ENCODE measurements around the gene TRMT1L. TPM values are rescaled to one million over a fixed set of nuclear protein-coding genes. Genes with fewer than 3 reads are reported as not detected.
A peak's percentile ranks its signal among the peaks of the same experiment; 100 is the strongest.

Gene TRMT1L
- total and polyA plus RNA-seq, 10 of the 15 experiments (the other 5 are each of a cell fraction or from before 2014, with no cell fraction given) = 3.5 to 35.2 (median 16.9) TPM

- TF ChIP-seq PAX5 (IDR thresholded peaks at IDR 0.05; ENCODE audit: borderline replicate concordance, low read depth, low read length) = no peak
- no peak for TF ChIP-seq SMARCA5 (IDR thresholded peaks at IDR 0.05)
- no peak for TF ChIP-seq TARDBP (IDR thresholded peaks at IDR 0.05; ENCODE audit: borderline replicate concordance)
- no peak for TF ChIP-seq ZSCAN29 (IDR thresholded peaks at IDR 0.05)
Measured at GRCh38 chr1:185077374-185077773, 79.4 kb downstream of the TRMT1L start (continued).

- intact Hi-C loops (cut with micrococcal nuclease; ENCODE audit: unreplicated experiment) = no loop called here
- TF ChIP-seq, protein P1, sequence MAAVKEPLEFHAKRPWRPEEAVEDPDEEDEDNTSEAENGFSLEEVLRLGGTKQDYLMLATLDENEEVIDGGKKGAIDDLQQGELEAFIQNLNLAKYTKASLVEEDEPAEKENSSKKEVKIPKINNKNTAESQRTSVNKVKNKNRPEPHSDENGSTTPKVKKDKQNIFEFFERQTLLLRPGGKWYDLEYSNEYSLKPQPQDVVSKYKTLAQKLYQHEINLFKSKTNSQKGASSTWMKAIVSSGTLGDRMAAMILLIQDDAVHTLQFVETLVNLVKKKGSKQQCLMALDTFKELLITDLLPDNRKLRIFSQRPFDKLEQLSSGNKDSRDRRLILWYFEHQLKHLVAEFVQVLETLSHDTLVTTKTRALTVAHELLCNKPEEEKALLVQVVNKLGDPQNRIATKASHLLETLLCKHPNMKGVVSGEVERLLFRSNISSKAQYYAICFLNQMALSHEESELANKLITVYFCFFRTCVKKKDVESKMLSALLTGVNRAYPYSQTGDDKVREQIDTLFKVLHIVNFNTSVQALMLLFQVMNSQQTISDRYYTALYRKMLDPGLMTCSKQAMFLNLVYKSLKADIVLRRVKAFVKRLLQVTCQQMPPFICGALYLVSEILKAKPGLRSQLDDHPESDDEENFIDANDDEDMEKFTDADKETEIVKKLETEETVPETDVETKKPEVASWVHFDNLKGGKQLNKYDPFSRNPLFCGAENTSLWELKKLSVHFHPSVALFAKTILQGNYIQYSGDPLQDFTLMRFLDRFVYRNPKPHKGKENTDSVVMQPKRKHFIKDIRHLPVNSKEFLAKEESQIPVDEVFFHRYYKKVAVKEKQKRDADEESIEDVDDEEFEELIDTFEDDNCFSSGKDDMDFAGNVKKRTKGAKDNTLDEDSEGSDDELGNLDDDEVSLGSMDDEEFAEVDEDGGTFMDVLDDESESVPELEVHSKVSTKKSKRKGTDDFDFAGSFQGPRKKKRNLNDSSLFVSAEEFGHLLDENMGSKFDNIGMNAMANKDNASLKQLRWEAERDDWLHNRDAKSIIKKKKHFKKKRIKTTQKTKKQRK (IDR thresholded peaks at IDR 0.05; ENCODE audit: low read depth, low read length) = no peak
- TF ChIP-seq PAX8 (IDR thresholded peaks at IDR 0.05) = no peak
- TF ChIP-seq, protein P2, sequence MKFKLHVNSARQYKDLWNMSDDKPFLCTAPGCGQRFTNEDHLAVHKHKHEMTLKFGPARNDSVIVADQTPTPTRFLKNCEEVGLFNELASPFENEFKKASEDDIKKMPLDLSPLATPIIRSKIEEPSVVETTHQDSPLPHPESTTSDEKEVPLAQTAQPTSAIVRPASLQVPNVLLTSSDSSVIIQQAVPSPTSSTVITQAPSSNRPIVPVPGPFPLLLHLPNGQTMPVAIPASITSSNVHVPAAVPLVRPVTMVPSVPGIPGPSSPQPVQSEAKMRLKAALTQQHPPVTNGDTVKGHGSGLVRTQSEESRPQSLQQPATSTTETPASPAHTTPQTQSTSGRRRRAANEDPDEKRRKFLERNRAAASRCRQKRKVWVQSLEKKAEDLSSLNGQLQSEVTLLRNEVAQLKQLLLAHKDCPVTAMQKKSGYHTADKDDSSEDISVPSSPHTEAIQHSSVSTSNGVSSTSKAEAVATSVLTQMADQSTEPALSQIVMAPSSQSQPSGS (IDR thresholded peaks at IDR 0.05; ENCODE audit: low read length) = no peak
- TF ChIP-seq, protein P3, sequence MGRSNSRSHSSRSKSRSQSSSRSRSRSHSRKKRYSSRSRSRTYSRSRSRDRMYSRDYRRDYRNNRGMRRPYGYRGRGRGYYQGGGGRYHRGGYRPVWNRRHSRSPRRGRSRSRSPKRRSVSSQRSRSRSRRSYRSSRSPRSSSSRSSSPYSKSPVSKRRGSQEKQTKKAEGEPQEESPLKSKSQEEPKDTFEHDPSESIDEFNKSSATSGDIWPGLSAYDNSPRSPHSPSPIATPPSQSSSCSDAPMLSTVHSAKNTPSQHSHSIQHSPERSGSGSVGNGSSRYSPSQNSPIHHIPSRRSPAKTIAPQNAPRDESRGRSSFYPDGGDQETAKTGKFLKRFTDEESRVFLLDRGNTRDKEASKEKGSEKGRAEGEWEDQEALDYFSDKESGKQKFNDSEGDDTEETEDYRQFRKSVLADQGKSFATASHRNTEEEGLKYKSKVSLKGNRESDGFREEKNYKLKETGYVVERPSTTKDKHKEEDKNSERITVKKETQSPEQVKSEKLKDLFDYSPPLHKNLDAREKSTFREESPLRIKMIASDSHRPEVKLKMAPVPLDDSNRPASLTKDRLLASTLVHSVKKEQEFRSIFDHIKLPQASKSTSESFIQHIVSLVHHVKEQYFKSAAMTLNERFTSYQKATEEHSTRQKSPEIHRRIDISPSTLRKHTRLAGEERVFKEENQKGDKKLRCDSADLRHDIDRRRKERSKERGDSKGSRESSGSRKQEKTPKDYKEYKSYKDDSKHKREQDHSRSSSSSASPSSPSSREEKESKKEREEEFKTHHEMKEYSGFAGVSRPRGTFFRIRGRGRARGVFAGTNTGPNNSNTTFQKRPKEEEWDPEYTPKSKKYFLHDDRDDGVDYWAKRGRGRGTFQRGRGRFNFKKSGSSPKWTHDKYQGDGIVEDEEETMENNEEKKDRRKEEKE (IDR thresholded peaks at IDR 0.05) = no peak
- TF ChIP-seq NR2C1 (IDR thresholded peaks at IDR 0.05) = no peak
- no peak for TF ChIP-seq POU2F2 (IDR thresholded peaks at IDR 0.05; ENCODE audit: borderline replicate concordance, low read depth, low read length)
- TF ChIP-seq EZH2 (IDR thresholded peaks at IDR 0.05; ENCODE audit: borderline replicate concordance, control insufficient read depth, low read depth, low read length) = no peak
- TF ChIP-seq SREBF1 (IDR thresholded peaks at IDR 0.05; ENCODE audit: low read length) = no peak
- TF ChIP-seq YY1 (IDR thresholded peaks at IDR 0.05; ENCODE audit: low read depth, low read length) = no peak
- TF ChIP-seq ZNF384 (IDR thresholded peaks at IDR 0.05; ENCODE audit: borderline replicate concordance, low read depth, low read length) = no peak
- no peak for TF ChIP-seq BMI1 (IDR thresholded peaks at IDR 0.05; ENCODE audit: borderline replicate concordance)
Measured at GRCh38 chr1:185075476-185075875, 81.3 kb downstream of the TRMT1L start.

More at GRCh38 chr1:185075476-185075875, 81.3 kb downstream of the TRMT1L start:
- ChIA-PET SMC1A (ENCODE audit: uncharacterized antibody, unreplicated experiment) (interaction anchor here (1.0 to 1.8 kb wide), 2 partner anchors 10 to 29 kb away, joined by 3 to 5 read pairs; no protein-coding TSS in a partner anchor), POLR2A (interaction anchor here (0.5 to 1.0 kb wide), 2 partner anchors 9 to 34 kb away, joined by 3 read pairs; no protein-coding TSS in a partner anchor), CTCF (no interaction called here), RAD21 (ENCODE audit: unreplicated experiment) (no interaction called here)
- peaks cover 2% of the 10 kb centered on the region for H3K79me2 ChIP-seq (ENCODE audit: control insufficient read depth, insufficient read depth, low read length)
- in situ Hi-C loops (cut with MboI) = no loop called here
- H2AFZ ChIP-seq (ENCODE audit: control insufficient read depth, low read depth, low read length) = no peak overlapping the region
- H4K20me1 ChIP-seq (ENCODE audit: control insufficient read depth, insufficient read depth) = no peaks in the 10 kb centered on the region
- H3K4me2 ChIP-seq (ENCODE audit: control insufficient read depth, insufficient read depth) = no peak overlapping the region
- no peaks in the 10 kb centered on the region for H3K27me3 ChIP-seq (replicated peaks in 1 of 2; ENCODE audit: control insufficient read depth in 2 of 2, insufficient read depth in 2 of 2, low read length in 1 of 2)
- BruUV-seq (replicated peaks) = no TSS peak
- H3K36me3 ChIP-seq (ENCODE audit: control insufficient read depth in 2 of 2, insufficient read depth in 2 of 2, low read length in 1 of 2) = no peaks in the 10 kb centered on the region
- H3K9me3 ChIP-seq (replicated peaks; ENCODE audit: control insufficient read depth, insufficient read depth, low read length) = no peaks in the 10 kb centered on the region; the same call in 1 of the 3 replicates
- 63% methylated on average over 3 of the region's 3 CpGs for WGBS (ENCODE audit: insufficient coverage, insufficient replicate concordance, low lambda C conversion rate, missing lambda C conversion rate)
- DNase-seq (ENCODE audit: low read depth, low spot score) = no peak
- H3K27ac ChIP-seq (ENCODE audit: control insufficient read depth, insufficient read depth) = no peak overlapping the region
- H3K4me1 ChIP-seq (ENCODE audit: control insufficient read depth, insufficient read depth, low read length) = no peaks in the 10 kb centered on the region
- ATAC-seq = peak; percentile 22; the same call in 2 of the 3 replicates
- H3K9ac ChIP-seq (ENCODE audit: control insufficient read depth, insufficient read depth, low read length) = no peak overlapping the region
- H3K4me3 ChIP-seq = no peak overlapping the region
- FAIRE-seq = no peak
